Kidney (tissue), 14 donors: ENCODE measurements around the gene MRFAP1. TPM values are rescaled to one million over a fixed set of nuclear protein-coding genes. Genes with fewer than 3 reads are reported as not detected.

ENCODE experiments used
- DNase-seq, 5 donors: peaks; one replicate each; pipeline ENCODE4 v3.0.0-alpha.2; 2013 to 2020
- FAIRE-seq: peaks from 2 replicates; lab custom pipeline; 2012; peaks lifted over from hg19 to GRCh38; lab: Jason Lieb, UNC
- H3K27ac ChIP-seq, 2 donors: one replicate each; pipeline ENCODE4 v1.7.0; 2013; ENCODE audit warnings: low read depth in 2 of 2, low read length in 2 of 2, inconsistent platforms in 1 of 2
- H3K27me3 ChIP-seq: one replicate; pipeline ENCODE4 v1.7.1; 2013; ENCODE audit warnings: low read length, inconsistent platforms; ENCODE audit not compliant: control insufficient read depth, insufficient read depth
- H3K36me3 ChIP-seq, 3 donors: one replicate each; pipeline versions ENCODE4 v1.7.0 to v1.7.1; 2013; ENCODE audit warnings: low read length in 3 of 3, control low read depth in 1 of 3, inconsistent platforms in 1 of 3; ENCODE audit not compliant: insufficient read depth in 3 of 3, control insufficient read depth in 2 of 3
- H3K4me1 ChIP-seq, 3 donors: one replicate each; pipeline versions ENCODE4 v1.7.0 to v1.7.1; 2013; ENCODE audit warnings: low read length in 3 of 3, inconsistent platforms in 1 of 3, low read depth in 1 of 3; ENCODE audit not compliant: control insufficient read depth in 2 of 3, insufficient read depth in 2 of 3
- H3K4me3 ChIP-seq, 3 donors: one replicate each; pipeline versions ENCODE4 v1.7.0 to v1.8.1; 2013; ENCODE audit warnings: low read length in 3 of 3, control low read depth in 1 of 3, inconsistent platforms in 1 of 3
- H3K9ac ChIP-seq, 3 donors: one replicate each; pipeline versions ENCODE4 v1.7.0 to v1.7.1; 2013; ENCODE audit warnings: low read length in 3 of 3, control low read depth in 1 of 3, inconsistent platforms in 1 of 3
- H3K9me3 ChIP-seq, 3 donors: one replicate each; pipeline versions ENCODE4 v1.7.0 to v1.7.1; 2013; ENCODE audit warnings: low read length in 3 of 3, control low read depth in 1 of 3, inconsistent platforms in 1 of 3; ENCODE audit not compliant: control insufficient read depth in 2 of 3, insufficient read depth in 1 of 3
- intact Hi-C: fragments of 100-400 bp; cut with DNase I; formaldehyde crosslinking; loops from one replicate; pipeline ENCODE4 v1.11.1; 2022
- polyA plus RNA-seq: library from polyadenylated mRNA; stranded (reverse); fragments of 350-450 nt; fragmentation: Illumina TruSeq; extraction: RNeasy Lipid Tissue Mini Kit (QIAGEN cat#74804); gene quantifications from one replicate; pipeline ENCODE4 v1.2.3, GENCODE V29; 2014; ENCODE audit warnings: low read depth, low replicate concordance; ENCODE audit not compliant: insufficient read depth
- total RNA-seq: library from RNA; stranded (reverse); fragmentation: NEBNext Ultra II Directional; extraction: Animal tissue kit (Norgen Biotek cat#: 25700); gene quantifications from one replicate; pipeline ENCODE4 v1.2.1, GENCODE V29; 2021
- TF ChIP-seq, protein P1 (sequence below): IDR thresholded peaks from 3 replicates; pipeline ENCODE4 v1.5.1; 2012; ENCODE audit warnings: mild to moderate bottlenecking, moderate library complexity, borderline replicate concordance; ENCODE audit not compliant: insufficient read depth; ENCODE audit errors: extremely low read depth
- donor health status: control.
- donor health status: control.
- donor health status: control.
- donor health status: control.
- donor health status: control.
- donor health status: DM: yes; HTN: yes; CAD: no.
- donor health status: Normal renal cell carcinoma (clear cell type).

The MRFAP1 gene
- total and polyA plus RNA-seq, 2 donors from 2014 or later, result 264 to 406 TPM

DNA sequence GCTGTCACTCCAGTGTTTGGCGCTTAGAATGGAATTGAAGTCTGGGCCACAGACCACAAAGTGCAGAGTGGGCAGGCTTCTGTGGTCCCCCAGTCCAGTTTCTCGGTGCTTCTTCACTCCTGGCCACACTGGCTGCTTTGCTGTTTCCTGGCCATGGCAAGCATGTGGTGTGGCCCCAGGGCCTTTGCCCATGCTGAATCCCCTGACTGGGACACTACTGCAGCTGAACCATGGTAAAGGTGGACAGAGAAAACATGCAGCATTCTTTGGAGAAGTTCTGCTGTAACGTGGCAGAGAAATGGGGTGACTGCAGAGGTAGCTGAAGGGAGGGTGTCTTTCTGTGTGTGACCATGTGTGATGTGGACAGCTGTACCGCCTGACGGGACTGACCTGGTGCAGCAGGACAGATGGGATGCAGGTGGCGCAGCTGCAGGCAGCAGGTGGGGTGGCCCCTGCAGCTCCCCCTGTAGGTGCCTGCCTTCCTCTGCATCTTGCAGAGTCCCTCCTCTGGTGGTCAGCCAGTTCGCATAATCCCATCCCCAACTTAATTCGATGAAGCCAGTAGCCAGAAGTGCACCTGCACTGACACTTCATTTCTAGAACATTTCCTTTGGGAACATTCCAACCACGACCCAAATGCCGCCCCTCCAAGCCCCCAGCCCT is 40.0 kb downstream of the MRFAP1 start:
- TF ChIP-seq, protein P1, sequence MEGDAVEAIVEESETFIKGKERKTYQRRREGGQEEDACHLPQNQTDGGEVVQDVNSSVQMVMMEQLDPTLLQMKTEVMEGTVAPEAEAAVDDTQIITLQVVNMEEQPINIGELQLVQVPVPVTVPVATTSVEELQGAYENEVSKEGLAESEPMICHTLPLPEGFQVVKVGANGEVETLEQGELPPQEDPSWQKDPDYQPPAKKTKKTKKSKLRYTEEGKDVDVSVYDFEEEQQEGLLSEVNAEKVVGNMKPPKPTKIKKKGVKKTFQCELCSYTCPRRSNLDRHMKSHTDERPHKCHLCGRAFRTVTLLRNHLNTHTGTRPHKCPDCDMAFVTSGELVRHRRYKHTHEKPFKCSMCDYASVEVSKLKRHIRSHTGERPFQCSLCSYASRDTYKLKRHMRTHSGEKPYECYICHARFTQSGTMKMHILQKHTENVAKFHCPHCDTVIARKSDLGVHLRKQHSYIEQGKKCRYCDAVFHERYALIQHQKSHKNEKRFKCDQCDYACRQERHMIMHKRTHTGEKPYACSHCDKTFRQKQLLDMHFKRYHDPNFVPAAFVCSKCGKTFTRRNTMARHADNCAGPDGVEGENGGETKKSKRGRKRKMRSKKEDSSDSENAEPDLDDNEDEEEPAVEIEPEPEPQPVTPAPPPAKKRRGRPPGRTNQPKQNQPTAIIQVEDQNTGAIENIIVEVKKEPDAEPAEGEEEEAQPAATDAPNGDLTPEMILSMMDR, result no peak
- intact Hi-C loops, result no loop called here

DNA sequence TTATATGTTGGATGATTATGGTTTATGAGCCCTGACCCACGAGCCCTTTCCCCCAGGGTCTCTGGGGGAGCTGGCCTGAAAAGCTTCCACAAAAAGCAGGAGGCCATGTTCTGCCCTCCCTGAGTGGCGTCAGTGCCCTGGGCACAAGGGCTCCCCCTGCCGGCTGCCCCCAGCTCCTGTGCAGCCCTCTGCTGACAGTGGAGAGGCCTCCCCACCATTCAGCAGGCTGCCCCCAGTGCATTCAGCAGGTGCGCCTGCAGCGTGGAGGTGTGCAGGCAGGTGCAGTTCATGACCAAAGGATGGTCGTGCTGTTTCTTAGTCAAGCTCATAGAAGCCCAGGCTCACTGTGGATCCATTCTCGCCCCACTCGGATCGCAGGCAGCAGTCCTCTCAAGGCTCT is 40.7 kb downstream of the MRFAP1 start:
- no peak overlapping the region for H3K4me3 ChIP-seq
- intact Hi-C loops, result no loop called here

More for the DNA sequence above, 40.0 kb downstream of the MRFAP1 start:
- Histone ChIP-seq H3K9ac (no peak overlapping the region), H3K4me1 (peaks cover 0 to 12% (median 6%) of the 10 kb centered on the region in 3 donors), H3K4me3 (no peak overlapping the region), H3K9me3 (peaks cover 0 to 4% (median 0%) of the 10 kb centered on the region in 3 donors), H3K36me3 (no peaks in the 10 kb centered on the region), H3K27ac (no peak overlapping the region), H3K27me3 (no peaks in the 10 kb centered on the region)
- FAIRE-seq, result no peak
- DNase-seq, result no peak

DNA sequence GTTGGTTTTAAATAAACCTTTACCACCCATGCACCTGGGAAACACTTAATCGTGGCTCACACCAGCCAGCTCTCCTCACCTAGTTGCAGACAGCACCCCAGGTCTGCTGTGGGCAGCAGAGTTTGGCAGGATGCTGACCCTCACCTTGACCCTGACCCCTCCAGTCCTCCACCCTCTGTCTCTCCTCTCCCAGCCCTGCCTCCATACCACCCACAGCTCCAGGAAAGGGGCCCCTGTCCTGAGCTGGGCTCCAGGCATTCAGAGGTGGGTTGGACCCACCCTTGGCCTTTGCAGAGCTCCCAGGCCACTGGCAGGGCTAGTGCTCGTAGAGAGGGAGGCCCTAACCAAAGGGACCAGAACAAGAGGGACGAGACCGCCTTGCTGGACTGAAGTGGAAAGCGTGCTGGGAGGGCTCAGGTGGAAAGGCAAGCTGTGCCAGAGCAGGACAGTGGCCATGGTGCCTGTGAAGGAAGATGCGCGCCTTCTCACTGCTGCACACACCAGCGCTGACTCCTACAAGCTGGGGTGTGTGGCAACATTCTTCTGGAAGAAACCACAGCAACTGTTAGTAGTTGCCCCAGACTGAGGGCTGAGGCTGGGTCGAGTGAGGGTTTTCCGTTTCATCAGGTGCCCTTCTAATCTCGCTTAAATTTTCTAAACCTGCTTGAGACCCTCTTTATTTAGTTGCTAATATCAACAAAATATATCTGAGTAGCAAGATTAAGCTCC is 42.5 kb downstream of the MRFAP1 start:
- Histone ChIP-seq H3K9ac (no peak overlapping the region), H3K4me1 (no peaks in the 10 kb centered on the region), H3K27me3 (no peaks in the 10 kb centered on the region), H3K27ac (no peak overlapping the region), H3K4me3 (no peak overlapping the region), H3K9me3 (peaks cover 0 to 4% (median 0%) of the 10 kb centered on the region in 3 donors), H3K36me3 (no peaks in the 10 kb centered on the region)
- TF ChIP-seq, protein P1, result no peak
- FAIRE-seq (no peak), DNase-seq (no peak)
- intact Hi-C loops, result no loop called here

More for the DNA sequence above, 40.7 kb downstream of the MRFAP1 start:
- DNase-seq (no peak), FAIRE-seq (no peak)
- TF ChIP-seq, protein P1, result no peak
- Histone ChIP-seq H3K9me3 (peaks cover 0 to 4% (median 0%) of the 10 kb centered on the region in 3 donors), H3K36me3 (no peaks in the 10 kb centered on the region), H3K27me3 (no peaks in the 10 kb centered on the region), H3K27ac (no peak overlapping the region), H3K4me1 (peaks cover 0 to 5% (median 0%) of the 10 kb centered on the region in 3 donors), H3K9ac (no peak overlapping the region)
